B cell (primary cell): ENCODE data around the gene CSMD2. TPM values are rescaled to one million over a fixed set of nuclear protein-coding genes. Genes with fewer than 3 reads are reported as not detected.

ENCODE experiments used
- ATAC-seq: fragments of 200-7000 bp; cut with Tn5 transposase; one replicate; pipeline ENCODE4 v1.10.0; 2021; ENCODE audit warnings: low read depth, mild to moderate bottlenecking, moderate number of reproducible peaks, moderate library complexity
- CTCF ChIA-PET: fragments of 350-600 bp; sonication (Branson Sonifier 250); formaldehyde crosslinking; loops from one replicate; lab custom pipeline; 2021; ENCODE audit warnings: antibody characterized with exemption, inconsistent platforms; lab: Charles Lee
- POLR2A ChIA-PET: fragments of 350-600 bp; sonication (Branson Sonifier 250); formaldehyde crosslinking; loops from one replicate; lab custom pipeline; 2021; ENCODE audit warnings: antibody characterized with exemption; lab: Charles Lee
- DNase-seq: peaks from one replicate; pipeline ENCODE4 v3.0.0; 2013
- H2AFZ ChIP-seq: 2 replicates; pipeline ENCODE4 v1.6.1; 2012; ENCODE audit warnings: mild to moderate bottlenecking, low read depth, low read length; ENCODE audit not compliant: insufficient read depth, poor library complexity, severe bottlenecking
- H3K27ac ChIP-seq, 2 donors: 1 replicate in 1 of 2; 2 replicates in 1 of 2; pipeline ENCODE4 v1.5.1; 2012 to 2013; ENCODE audit warnings: low read length in 2 of 2, mild to moderate bottlenecking in 2 of 2, moderate library complexity in 1 of 2
- H3K27me3 ChIP-seq, 4 experiments: fragments of 200-600 bp in 1 of 4; sonication (generic) in 1 of 4; replicated peaks in 1 of 4; 1 replicate in 2 of 4; 2 replicates in 2 of 4; pipeline versions ENCODE4 v1.6.1 to v1.7.0; 2013 to 2016; ENCODE audit warnings: low read length in 3 of 4, mild to moderate bottlenecking in 2 of 4, mixed read lengths in 1 of 4, moderate library complexity in 1 of 4; ENCODE audit not compliant: insufficient read depth in 4 of 4, control insufficient read depth in 3 of 4; ENCODE audit errors: control extremely low read depth in 1 of 4
- H3K36me3 ChIP-seq, 2 experiments: replicated peaks in 1 of 2; 1 replicate in 1 of 2; 2 replicates in 1 of 2; pipeline versions ENCODE4 v1.6.1 to v1.7.1; 2013; ENCODE audit warnings: low read length in 1 of 2; ENCODE audit not compliant: insufficient read depth in 2 of 2, control insufficient read depth in 1 of 2; ENCODE audit errors: control extremely low read depth in 1 of 2, extremely low read depth in 1 of 2
- H3K4me1 ChIP-seq, 2 donors: fragments of 200-600 bp in 1 of 2; sonication (generic) in 1 of 2; 1 replicate in 1 of 2; 2 replicates in 1 of 2; pipeline versions ENCODE4 v1.5.1 to v1.6.1; 2013 to 2017; ENCODE audit warnings: low read length in 2 of 2; ENCODE audit not compliant: control insufficient read depth in 2 of 2, insufficient read depth in 2 of 2
- H3K4me2 ChIP-seq: replicated peaks from 2 replicates; pipeline ENCODE3; 2012; ENCODE audit warnings: mild to moderate bottlenecking, low read depth, low read length; ENCODE audit not compliant: poor library complexity, severe bottlenecking
- H3K4me3 ChIP-seq, 5 experiments: fragments of 200-600 bp in 1 of 5; sonication (generic) in 1 of 5; 1 replicate in 3 of 5; 2 replicates in 2 of 5; pipeline versions ENCODE4 v1.5.1 to v1.7.0; 2011 to 2016; ENCODE audit warnings: low read length in 4 of 5, mild to moderate bottlenecking in 4 of 5, low read depth in 2 of 5, control low read depth in 1 of 5, moderate library complexity in 1 of 5; ENCODE audit not compliant: insufficient read depth in 1 of 5; ENCODE audit errors: control extremely low read depth in 1 of 5, extremely low read depth in 1 of 5
- H3K79me2 ChIP-seq: fragments of 200-600 bp; sonication (generic); one replicate; pipeline ENCODE4 v1.6.0; 2016; ENCODE audit warnings: low read length; ENCODE audit not compliant: control insufficient read depth, insufficient read depth
- H3K9ac ChIP-seq: fragments of 200-600 bp; sonication (generic); 2 replicates; pipeline ENCODE4 v1.6.1; 2017; ENCODE audit warnings: mild to moderate bottlenecking, low read length, moderate library complexity
- H3K9me3 ChIP-seq, 3 donors: one replicate each; pipeline versions ENCODE4 v1.6.1 to v1.7.1; 2013; ENCODE audit warnings: low read length in 2 of 3; ENCODE audit not compliant: control insufficient read depth in 2 of 3, insufficient read depth in 1 of 3; ENCODE audit errors: control extremely low read depth in 1 of 3
- H4K20me1 ChIP-seq: 2 replicates; pipeline ENCODE4 v1.6.0; 2012; ENCODE audit warnings: mild to moderate bottlenecking, low read length; ENCODE audit not compliant: insufficient read depth, control insufficient read depth, poor library complexity, severe bottlenecking
- H3K27ac Mint-ChIP-seq: one replicate; pipeline ENCODE4 v1.8.0; 2021; ENCODE audit warnings: mixed read lengths
- H3K27me3 Mint-ChIP-seq: one replicate; pipeline ENCODE4 v1.8.0; 2021; ENCODE audit warnings: mixed read lengths
- H3K4me1 Mint-ChIP-seq: one replicate; pipeline ENCODE4 v1.8.0; 2021; ENCODE audit warnings: mixed read lengths
- H3K4me3 Mint-ChIP-seq: one replicate; pipeline ENCODE4 v1.8.0; 2021; ENCODE audit warnings: mixed read lengths
- H3K9me3 Mint-ChIP-seq: one replicate; pipeline ENCODE4 v1.8.0; 2022; ENCODE audit warnings: mixed read lengths; ENCODE audit not compliant: insufficient read depth
- CTCF ChIP-seq: fragments of 200-600 bp; IDR thresholded peaks from one replicate; pipeline ENCODE4 v1.8.0; 2022; ENCODE audit warnings: antibody characterized with exemption, mild to moderate bottlenecking
- EZH2 ChIP-seq: IDR thresholded peaks from 2 replicates; pipeline ENCODE4 v1.6.1; 2012; ENCODE audit warnings: borderline replicate concordance, low read depth, mild to moderate bottlenecking, moderate library complexity, low read length; ENCODE audit not compliant: insufficient read depth, poor library complexity, severe bottlenecking
- WGBS: methylation state at CpG from one replicate; pipeline ENCODE4 v1.1.5; 2013; ENCODE audit warnings: missing lambda C conversion rate; ENCODE audit not compliant: insufficient coverage; 5-methylcytosine and 5-hydroxymethylcytosine counted together
- intact Hi-C: fragments of 100-400 bp; cut with micrococcal nuclease; formaldehyde crosslinking; loops from one replicate; pipeline ENCODE4 v1.10.0; 2022
- polyA plus RNA-seq: library from polyadenylated mRNA; depleted of rRNA; stranded (reverse); fragments of >200 nt; gene quantifications from 2 replicates; pipeline ENCODE4 v1.2.3, GENCODE V29; 2012
- total RNA-seq, 2 donors: library from RNA; stranded (reverse); fragments of 120-200 nt in 1 of 2; gene quantifications; 1 replicate in 1 of 2; 2 replicates in 1 of 2; pipeline versions ENCODE4 v1.2.3 to v1.2.4, GENCODE V29; 2013 to 2022

Gene CSMD2
- total and polyA plus RNA-seq, 2 donors (not counting 1 experiment from before 2014, with no cell fraction given): not detected

- WGBS: 100% methylated on average over 1 of the region's 1 CpG
- ATAC-seq (no peak), DNase-seq (no peak)
- Histone ChIP-seq H3K4me3 (no peak overlapping the region), H3K27me3 (peaks cover 0 to 8% (median 0%) of the 10 kb centered on the region in 4 experiments), H3K9me3 (peaks cover 0 to 5% (median 0%) of the 10 kb centered on the region in 3 donors), H3K9ac (no peak overlapping the region), H3K27ac (no peak overlapping the region), H3K79me2 (no peaks in the 10 kb centered on the region), H3K4me1 (no peaks in the 10 kb centered on the region), H3K4me2 (no peak overlapping the region), H3K36me3 (no peaks in the 10 kb centered on the region), H4K20me1 (no peaks in the 10 kb centered on the region), H2AFZ (no peak overlapping the region)
- CTCF ChIA-PET: no interaction called here
- peaks cover 8% of the 10 kb centered on the region for H3K27me3 Mint-ChIP-seq
- no peak overlapping the region for H3K4me3 Mint-ChIP-seq
- no peak overlapping the region for H3K27ac Mint-ChIP-seq
- intact Hi-C loops: no loop called here
- no peaks in the 10 kb centered on the region for H3K4me1 Mint-ChIP-seq
- H3K9me3 Mint-ChIP-seq: no peaks in the 10 kb centered on the region
- TF ChIP-seq CTCF: no peak
- TF ChIP-seq EZH2: no peak
- POLR2A ChIA-PET: no interaction called here
Observed at GRCh38 chr1:33849211-33849610, 315.8 kb downstream of the CSMD2 start.

- DNase-seq (no peak), ATAC-seq (no peak)
- Histone ChIP-seq H3K4me1 (no peaks in the 10 kb centered on the region), H4K20me1 (no peaks in the 10 kb centered on the region), H2AFZ (no peak overlapping the region), H3K27me3 (peaks cover 0 to 4% (median 0%) of the 10 kb centered on the region in 4 experiments), H3K4me2 (no peak overlapping the region), H3K4me3 (no peak overlapping the region), H3K79me2 (no peaks in the 10 kb centered on the region), H3K36me3 (no peaks in the 10 kb centered on the region), H3K9ac (no peak overlapping the region), H3K27ac (no peak overlapping the region), H3K9me3 (peaks cover 0 to 5% (median 0%) of the 10 kb centered on the region in 3 donors)
- ChIA-PET POLR2A (no interaction called here), CTCF (no interaction called here)
- H3K4me3 Mint-ChIP-seq: no peak overlapping the region
- no peaks in the 10 kb centered on the region for H3K4me1 Mint-ChIP-seq
- peaks cover 4% of the 10 kb centered on the region for H3K27me3 Mint-ChIP-seq
- WGBS: 42% methylated on average over 2 of the region's 4 CpGs
- no peak for TF ChIP-seq CTCF
- H3K9me3 Mint-ChIP-seq: no peaks in the 10 kb centered on the region
- H3K27ac Mint-ChIP-seq: no peak overlapping the region
- intact Hi-C loops: no loop called here
Observed at GRCh38 chr1:33848205-33848937, 316.7 kb downstream of the CSMD2 start.
